CD8-positive, alpha-beta memory T cell (primary cell): ENCODE results near the gene CNOT6L. TPM values are rescaled to one million over a fixed set of nuclear protein-coding genes. Genes with fewer than 3 reads are reported as not detected.

Experiments used
- CTCF ChIA-PET: fragments of 350-600 bp; sonication (Branson Sonifier 250); formaldehyde crosslinking; loops from one replicate; lab custom pipeline; 2021; ENCODE audit warnings: antibody characterized with exemption; lab: Charles Lee
- POLR2A ChIA-PET: fragments of 350-600 bp; sonication (Branson Sonifier 250); formaldehyde crosslinking; loops from one replicate; lab custom pipeline; 2021; ENCODE audit warnings: antibody characterized with exemption; lab: Charles Lee
- DNase-seq, 5 donors: peaks; one replicate each; pipeline versions ENCODE4 v3.0.0 to v3.0.0-alpha.2; 2020 to 2022; ENCODE audit warnings: mixed read lengths in 1 of 5
- H3K27ac ChIP-seq: one replicate; pipeline ENCODE4 v1.7.0; 2013; ENCODE audit warnings: low read depth, mild to moderate bottlenecking, low read length, moderate library complexity
- H3K27me3 ChIP-seq: 2 replicates; pipeline ENCODE4 v1.7.0; 2013; ENCODE audit warnings: low read length, mild to moderate bottlenecking; ENCODE audit not compliant: insufficient read depth, poor library complexity, severe bottlenecking
- H3K36me3 ChIP-seq: 2 replicates; pipeline ENCODE4 v1.7.0; 2013; ENCODE audit warnings: mild to moderate bottlenecking, low read length, moderate library complexity; ENCODE audit not compliant: insufficient read depth
- H3K4me1 ChIP-seq: 2 replicates; pipeline ENCODE4 v1.7.0; 2013; ENCODE audit warnings: mild to moderate bottlenecking, low read length, moderate library complexity; ENCODE audit not compliant: insufficient read depth
- H3K4me3 ChIP-seq: 2 replicates; pipeline ENCODE4 v1.7.0; 2013; ENCODE audit warnings: mild to moderate bottlenecking, low read length
- H3K9me3 ChIP-seq: 2 replicates; pipeline ENCODE4 v1.7.0; 2013; ENCODE audit warnings: mild to moderate bottlenecking, low read length
- H3K27ac Mint-ChIP-seq, 8 donors: one replicate each; pipeline ENCODE4 v1.8.0; 2020 to 2021; ENCODE audit warnings: mixed read lengths in 8 of 8, mild to moderate bottlenecking in 6 of 8, inconsistent platforms in 3 of 8, moderate library complexity in 3 of 8
- H3K27me3 Mint-ChIP-seq, 2 donors: one replicate each; pipeline ENCODE4 v1.8.0; 2020 to 2021; ENCODE audit warnings: mixed read lengths in 2 of 2, mild to moderate bottlenecking in 1 of 2, moderate library complexity in 1 of 2
- H3K36me3 Mint-ChIP-seq, 3 donors: one replicate each; pipeline ENCODE4 v1.8.0; 2020 to 2021; ENCODE audit warnings: mixed read lengths in 3 of 3, inconsistent platforms in 1 of 3, mild to moderate bottlenecking in 1 of 3
- H3K4me1 Mint-ChIP-seq, 3 donors: one replicate each; pipeline ENCODE4 v1.8.0; 2020 to 2021; ENCODE audit warnings: mixed read lengths in 3 of 3, inconsistent platforms in 1 of 3, mild to moderate bottlenecking in 1 of 3
- H3K4me3 Mint-ChIP-seq, 7 donors: one replicate each; pipeline ENCODE4 v1.8.0; 2020 to 2021; ENCODE audit warnings: mixed read lengths in 7 of 7, mild to moderate bottlenecking in 6 of 7, moderate library complexity in 4 of 7, inconsistent platforms in 2 of 7
- H3K9me3 Mint-ChIP-seq, 5 donors: one replicate each; pipeline ENCODE4 v1.8.0; 2020 to 2022; ENCODE audit warnings: mixed read lengths in 5 of 5, mild to moderate bottlenecking in 3 of 5, moderate library complexity in 2 of 5, inconsistent platforms in 1 of 5
- polyA plus RNA-seq: library from polyadenylated mRNA; unstranded; fragments of 300-500 nt; fragmentation: Illumina TruSeq; gene quantifications from one replicate; pipeline ENCODE4 v1.2.3, GENCODE V29; 2021
- total RNA-seq, 2 experiments: library from RNA; stranded (reverse); gene quantifications; one replicate each; pipeline ENCODE4 v1.2.3, GENCODE V29; 2021

CNOT6L gene
- total and polyA plus RNA-seq, 3 experiments from 2014 or later = 45.2 to 100 (median 96.5) TPM

- Histone ChIP-seq H3K27me3 (no peaks in the 10 kb centered on the region), H3K4me1 (no peaks in the 10 kb centered on the region), H3K36me3 (no peaks in the 10 kb centered on the region), H3K27ac (no peak overlapping the region), H3K4me3 (no peak overlapping the region), H3K9me3 (no peaks in the 10 kb centered on the region)
- H3K9me3 Mint-ChIP-seq = no peaks in the 10 kb centered on the region
- no peak for DNase-seq
- no peaks in the 10 kb centered on the region for H3K36me3 Mint-ChIP-seq
- H3K27me3 Mint-ChIP-seq = no peaks in the 10 kb centered on the region
- POLR2A ChIA-PET = interaction anchor here (0.8 kb wide), 1 partner anchor 24 kb away, joined by 3 read pairs; no protein-coding TSS in a partner anchor
- H3K27ac Mint-ChIP-seq = no peak overlapping the region
- H3K4me3 Mint-ChIP-seq = no peak overlapping the region
- peaks cover 8 to 16% (median 11%) of the 10 kb centered on the region in 3 donors for H3K4me1 Mint-ChIP-seq
- CTCF ChIA-PET = no interaction called here
Observed at GRCh38 chr4:77844363-77844762, 25.2 kb upstream of the CNOT6L start.

GRCh38 chr4:77843628-77844027 lies 24.5 kb upstream of the CNOT6L start:
- no peak overlapping the region for H3K4me3 ChIP-seq
- H3K27me3 ChIP-seq = no peaks in the 10 kb centered on the region
- ChIA-PET CTCF (no interaction called here), POLR2A (no interaction called here)
- no peaks in the 10 kb centered on the region for H3K36me3 ChIP-seq
- no peak overlapping the region for H3K27ac ChIP-seq
- Mint-ChIP-seq H3K36me3 (no peaks in the 10 kb centered on the region), H3K9me3 (no peaks in the 10 kb centered on the region), H3K27me3 (no peaks in the 10 kb centered on the region), H3K4me1 (peaks cover 8 to 16% (median 11%) of the 10 kb centered on the region in 3 donors), H3K27ac (peak overlapping the region in 1 of 8 donors; percentile 71), H3K4me3 (no peak overlapping the region)
- no peaks in the 10 kb centered on the region for H3K9me3 ChIP-seq
- no peak for DNase-seq
- H3K4me1 ChIP-seq = no peaks in the 10 kb centered on the region

- Histone ChIP-seq H3K36me3 (no peaks in the 10 kb centered on the region), H3K27ac (no peak overlapping the region), H3K9me3 (no peaks in the 10 kb centered on the region), H3K4me3 (no peak overlapping the region), H3K4me1 (no peaks in the 10 kb centered on the region), H3K27me3 (no peaks in the 10 kb centered on the region)
- Mint-ChIP-seq H3K4me1 (peaks cover under 1 to 5% (median 2%) of the 10 kb centered on the region in 3 donors), H3K27ac (no peak overlapping the region), H3K4me3 (no peak overlapping the region), H3K36me3 (no peaks in the 10 kb centered on the region), H3K9me3 (no peaks in the 10 kb centered on the region), H3K27me3 (no peaks in the 10 kb centered on the region)
- ChIA-PET POLR2A (no interaction called here), CTCF (no interaction called here)
- no peak for DNase-seq
Observed at GRCh38 chr4:77834403-77834802, 15.2 kb upstream of the CNOT6L start.

GRCh38 chr4:77833126-77833724 lies 14.1 kb upstream of the CNOT6L start:
- ChIA-PET CTCF (no interaction called here), POLR2A (no interaction called here)
- DNase-seq = no peak
- Mint-ChIP-seq H3K4me1 (peaks cover 13 to 17% (median 13%) of the 10 kb centered on the region in 3 donors), H3K9me3 (no peaks in the 10 kb centered on the region), H3K36me3 (no peaks in the 10 kb centered on the region), H3K27me3 (no peaks in the 10 kb centered on the region), H3K4me3 (no peak overlapping the region), H3K27ac (no peak overlapping the region)
- H3K27me3 ChIP-seq = no peaks in the 10 kb centered on the region
- H3K36me3 ChIP-seq = no peaks in the 10 kb centered on the region
- peaks cover 4% of the 10 kb centered on the region for H3K4me1 ChIP-seq
- H3K27ac ChIP-seq = no peak overlapping the region
- H3K4me3 ChIP-seq = no peak overlapping the region
- no peaks in the 10 kb centered on the region for H3K9me3 ChIP-seq

- Mint-ChIP-seq H3K9me3 (no peaks in the 10 kb centered on the region), H3K36me3 (no peaks in the 10 kb centered on the region), H3K4me1 (peaks cover 44 to 61% (median 60%) of the 10 kb centered on the region in 3 donors), H3K27me3 (no peaks in the 10 kb centered on the region), H3K4me3 (peak overlapping the region; percentile 2 to 52 (median 25)), H3K27ac (peak overlapping the region; percentile 43 to 94 (median 76))
- Histone ChIP-seq H3K36me3 (no peaks in the 10 kb centered on the region), H3K4me3 (peak overlapping the region; percentile 1), H3K9me3 (no peaks in the 10 kb centered on the region), H3K27ac (no peak overlapping the region), H3K27me3 (no peaks in the 10 kb centered on the region), H3K4me1 (peaks cover 46% of the 10 kb centered on the region)
- ChIA-PET POLR2A (interaction anchor here (0.8 to 1.0 kb wide), 2 partner anchors 29 to 35 kb away, joined by 3 read pairs; partner anchors contain the start of gene MRPL1), CTCF (interaction anchor here (1.0 to 4.4 kb wide), 6 partner anchors 8 to 34 kb away, joined by 3 to 21 read pairs (median 4); partner anchors contain the start of gene MRPL1)
- DNase-seq = peak in 2 of 5 donors; percentile 47 to 53
Observed at GRCh38 chr4:77827343-77827742, 8.2 kb upstream of the CNOT6L start.

- ChIA-PET CTCF (interaction anchor here (1.6 to 4.4 kb wide), 4 partner anchors 11 to 35 kb away, joined by 3 to 21 read pairs (median 5); partner anchors contain the start of gene MRPL1), POLR2A (no interaction called here)
- no peaks in the 10 kb centered on the region for H3K9me3 Mint-ChIP-seq
- Histone ChIP-seq H3K9me3 (no peaks in the 10 kb centered on the region), H3K4me3 (no peak overlapping the region), H3K36me3 (no peaks in the 10 kb centered on the region), H3K27me3 (no peaks in the 10 kb centered on the region), H3K27ac (no peak overlapping the region), H3K4me1 (peaks cover 57% of the 10 kb centered on the region)
- no peak overlapping the region for H3K4me3 Mint-ChIP-seq
- H3K36me3 Mint-ChIP-seq = no peaks in the 10 kb centered on the region
- peak overlapping the region in 3 of 8 donors; percentile 58 to 87 (median 64) for H3K27ac Mint-ChIP-seq
- DNase-seq = no peak
- peaks cover 54 to 72% (median 71%) of the 10 kb centered on the region in 3 donors for H3K4me1 Mint-ChIP-seq
- no peaks in the 10 kb centered on the region for H3K27me3 Mint-ChIP-seq
Observed at GRCh38 chr4:77826275-77826674, 7.1 kb upstream of the CNOT6L start.

GRCh38 chr4:77821775-77822174 lies 2.6 kb upstream of the CNOT6L start:
- no peaks in the 10 kb centered on the region for H3K36me3 ChIP-seq
- H3K27ac Mint-ChIP-seq = peak overlapping the region; percentile 94 to 100 (median 99)
- H3K27me3 ChIP-seq = no peaks in the 10 kb centered on the region
- no peaks in the 10 kb centered on the region for H3K9me3 ChIP-seq
- H3K27me3 Mint-ChIP-seq = peaks cover 0 to 8% of the 10 kb centered on the region in 2 donors
- ChIA-PET POLR2A (interaction anchor here (2.5 to 8.0 kb wide), 3 partner anchors 12 to 38 kb away, joined by 10 to 394 read pairs (median 61); partner anchors contain the start of gene MRPL1), CTCF (interaction anchor here (2.3 to 3.0 kb wide), 3 partner anchors 30 to 39 kb away, joined by 25 to 68 read pairs (median 25); partner anchors contain the start of gene MRPL1)
- DNase-seq = peak; percentile 24 to 68 (median 52)
- H3K9me3 Mint-ChIP-seq = peaks cover 0 to 6% (median 2%) of the 10 kb centered on the region in 5 donors
- peaks cover 51% of the 10 kb centered on the region for H3K4me1 ChIP-seq
- peaks cover 4 to 29% (median 7%) of the 10 kb centered on the region in 3 donors for H3K36me3 Mint-ChIP-seq
- peaks cover 44 to 67% (median 61%) of the 10 kb centered on the region in 3 donors for H3K4me1 Mint-ChIP-seq
- H3K4me3 ChIP-seq = peak overlapping the region; percentile 15
- H3K4me3 Mint-ChIP-seq = peak overlapping the region; percentile 89 to 99 (median 97)
- H3K27ac ChIP-seq = peak overlapping the region; percentile 97
